Uterus (tissue), 2 donors: ENCODE data around the gene CHKA.

Experiments
- POLR2A ChIP-seq, 2 donors: fragments of 450-650 bp; IDR thresholded peaks; one replicate each; pipeline ENCODE4 v1.6.1; 2016; ENCODE audit warnings: antibody characterized with exemption in 2 of 2, mild to moderate bottlenecking in 1 of 2, moderate library complexity in 1 of 2
- TF ChIP-seq, protein P1 (sequence below), 4 experiments: fragments of 200-600 bp in 2 of 4; fragments of 450-650 bp in 2 of 4; sonication (generic) in 2 of 4; IDR thresholded peaks; one replicate each; pipeline ENCODE4 v1.5.1; 2016 to 2019; ENCODE audit warnings: antibody characterized with exemption in 4 of 4, mild to moderate bottlenecking in 2 of 4, moderate library complexity in 1 of 4

DNA sequence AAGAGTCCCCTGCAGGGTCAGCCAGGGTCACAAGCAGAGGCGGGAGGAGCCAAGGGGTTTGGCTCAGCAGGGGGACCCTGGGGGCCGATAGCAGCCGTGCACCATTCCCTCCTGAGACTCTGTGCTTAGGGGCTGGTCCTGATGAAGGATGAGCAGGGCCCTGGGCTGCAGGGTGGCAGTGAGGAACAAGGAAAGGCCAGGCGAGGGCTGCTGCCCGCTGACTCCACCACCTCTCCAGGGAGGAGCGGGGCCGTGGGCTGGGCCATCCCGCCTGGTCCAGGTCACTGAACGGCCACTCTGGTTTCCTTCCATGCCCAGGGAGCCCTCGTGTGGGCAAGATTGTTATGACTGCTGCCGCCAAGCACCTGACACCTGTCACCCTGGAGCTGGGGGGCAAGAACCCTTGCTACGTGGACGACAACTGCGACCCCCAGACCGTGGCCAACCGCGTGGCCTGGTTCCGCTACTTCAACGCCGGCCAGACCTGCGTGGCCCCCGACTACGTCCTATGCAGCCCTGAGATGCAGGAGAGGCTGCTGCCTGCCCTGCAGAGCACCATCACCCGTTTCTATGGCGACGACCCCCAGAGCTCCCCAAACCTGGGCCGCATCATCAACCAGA lies 99.9 kb downstream of the CHKA start:
- TF ChIP-seq, protein P1, sequence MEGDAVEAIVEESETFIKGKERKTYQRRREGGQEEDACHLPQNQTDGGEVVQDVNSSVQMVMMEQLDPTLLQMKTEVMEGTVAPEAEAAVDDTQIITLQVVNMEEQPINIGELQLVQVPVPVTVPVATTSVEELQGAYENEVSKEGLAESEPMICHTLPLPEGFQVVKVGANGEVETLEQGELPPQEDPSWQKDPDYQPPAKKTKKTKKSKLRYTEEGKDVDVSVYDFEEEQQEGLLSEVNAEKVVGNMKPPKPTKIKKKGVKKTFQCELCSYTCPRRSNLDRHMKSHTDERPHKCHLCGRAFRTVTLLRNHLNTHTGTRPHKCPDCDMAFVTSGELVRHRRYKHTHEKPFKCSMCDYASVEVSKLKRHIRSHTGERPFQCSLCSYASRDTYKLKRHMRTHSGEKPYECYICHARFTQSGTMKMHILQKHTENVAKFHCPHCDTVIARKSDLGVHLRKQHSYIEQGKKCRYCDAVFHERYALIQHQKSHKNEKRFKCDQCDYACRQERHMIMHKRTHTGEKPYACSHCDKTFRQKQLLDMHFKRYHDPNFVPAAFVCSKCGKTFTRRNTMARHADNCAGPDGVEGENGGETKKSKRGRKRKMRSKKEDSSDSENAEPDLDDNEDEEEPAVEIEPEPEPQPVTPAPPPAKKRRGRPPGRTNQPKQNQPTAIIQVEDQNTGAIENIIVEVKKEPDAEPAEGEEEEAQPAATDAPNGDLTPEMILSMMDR (IDR thresholded peaks at IDR 0.05), result no peak
- no peak for TF ChIP-seq POLR2A (IDR thresholded peaks at IDR 0.05)
